HCT116 (cell line): ENCODE data around the gene KLC4. TPM values are rescaled to one million over a fixed set of nuclear protein-coding genes. Genes with fewer than 3 reads are reported as not detected.

Source experiments
- ATAC-seq: fragments of 200-7000 bp; cut with Tn5 transposase; 2 replicates; pipeline ENCODE4 v1.9.1; 2020; ENCODE audit warnings: mild to moderate bottlenecking, moderate library complexity
- BruUV-seq: library from RNA; stranded (reverse); fragments of 400-500 nt; replicated peaks from 2 replicates; lab custom pipeline; 2021; lab: Mats Ljungman, UMichigan
- CTCF ChIA-PET: fragments of 300-600 bp; sonication (Branson Sonifier 250); formaldehyde crosslinking; loops from one replicate; lab custom pipeline; 2021; ENCODE audit warnings: antibody characterized with exemption; lab: Charles Lee
- POLR2A ChIA-PET: fragments of 300-600, 350-600 bp; sonication (Branson Sonifier 250); formaldehyde crosslinking; loops from one replicate; lab custom pipeline; 2021; ENCODE audit warnings: antibody characterized with exemption; lab: Charles Lee
- RAD21 ChIA-PET, 2 experiments: fragments of 300-600 bp; sonication (Branson Sonifier 250); formaldehyde crosslinking; loops; one replicate each; lab custom pipeline; 2023; ENCODE audit warnings: low total read pairs in 2 of 2; ENCODE audit not compliant: uncharacterized antibody in 2 of 2, unreplicated experiment in 2 of 2, low non-redundant PET in 1 of 2; lab: Charles Lee
- DNase-seq: peaks from one replicate; pipeline ENCODE4 v3.0.0-alpha.2; 2010; ENCODE audit warnings: low read depth, low spot score
- H2AFZ ChIP-seq: fragments of 200-600 bp; shearing (Covaris generic), sonication (generic); 2 replicates; pipeline ENCODE4 v1.6.1; 2017; ENCODE audit warnings: low read depth, mixed run types, mixed read lengths, antibody characterized with exemption, low read length; ENCODE audit not compliant: poor library complexity, severe bottlenecking
- H3K27ac ChIP-seq: 2 replicates; pipeline ENCODE4 v1.5.1; 2012; ENCODE audit warnings: low read depth, low read length
- H3K27me3 ChIP-seq: fragments of 200-600 bp; sonication (generic); 2 replicates; pipeline ENCODE4 v1.6.1; 2016; ENCODE audit warnings: mixed run types, low read length, mixed read lengths; ENCODE audit not compliant: insufficient read depth
- H3K36me3 ChIP-seq, 2 experiments: fragments of 200-500 bp in 1 of 2; fragments of 200-600 bp in 1 of 2; sonication (Bioruptor generic) in 1 of 2; sonication (generic) in 1 of 2; 2 replicates each; pipeline versions ENCODE4 v1.5.1 to v1.6.1; 2014 to 2016; ENCODE audit warnings: low read length in 2 of 2, inconsistent platforms in 1 of 2, mixed read lengths in 1 of 2, mixed run types in 1 of 2; ENCODE audit not compliant: insufficient read depth in 2 of 2, control insufficient read depth in 1 of 2
- H3K4me1 ChIP-seq, 2 experiments: fragments of 200-600 bp in 1 of 2; sonication (generic) in 1 of 2; 2 replicates each; pipeline versions ENCODE4 v1.5.1 to v1.6.1; 2012 to 2017; ENCODE audit warnings: low read length in 2 of 2, inconsistent platforms in 1 of 2, mild to moderate bottlenecking in 1 of 2, mixed read lengths in 1 of 2, mixed run types in 1 of 2, moderate library complexity in 1 of 2; ENCODE audit not compliant: insufficient read depth in 2 of 2, control insufficient read depth in 1 of 2
- H3K4me2 ChIP-seq: fragments of 200-600 bp; sonication (generic); 2 replicates; pipeline ENCODE4 v1.6.1; 2017; ENCODE audit warnings: mixed run types, low read length, mixed read lengths
- H3K4me3 ChIP-seq, 2 experiments: fragments of 200-600 bp in 1 of 2; sonication (generic) in 1 of 2; replicated peaks in 1 of 2; 2 replicates each; pipeline ENCODE4 v1.5.1; 2011 to 2016; ENCODE audit warnings: low read length in 2 of 2, control low read depth in 1 of 2, low read depth in 1 of 2, mild to moderate bottlenecking in 1 of 2, mixed read lengths in 1 of 2, mixed run types in 1 of 2
- H3K79me2 ChIP-seq: fragments of 200-600 bp; sonication (generic); 2 replicates; pipeline ENCODE4 v1.6.1; 2017; ENCODE audit warnings: mild to moderate bottlenecking, mixed run types, low read length, moderate library complexity, mixed read lengths; ENCODE audit not compliant: insufficient read depth
- H3K9ac ChIP-seq: fragments of 200-600 bp; sonication (generic); 2 replicates; pipeline ENCODE4 v1.6.1; 2016; ENCODE audit warnings: low read length, mixed read lengths
- H3K9me2 ChIP-seq: fragments of 200-600 bp; sonication (generic), shearing (Covaris generic); 2 replicates; pipeline ENCODE4 v1.6.1; 2017; ENCODE audit warnings: mixed run types, mild to moderate bottlenecking, moderate library complexity; ENCODE audit not compliant: insufficient read depth
- H3K9me3 ChIP-seq, 2 experiments: fragments of 200-500 bp in 1 of 2; fragments of 200-600 bp in 1 of 2; sonication (Bioruptor generic) in 1 of 2; sonication (generic) in 1 of 2; 2 replicates each; pipeline ENCODE4 v1.6.1; 2014 to 2017; ENCODE audit warnings: low read length in 2 of 2, mixed read lengths in 2 of 2, inconsistent platforms in 1 of 2, low read depth in 1 of 2, mild to moderate bottlenecking in 1 of 2, mixed run types in 1 of 2, moderate library complexity in 1 of 2; ENCODE audit not compliant: control insufficient read depth in 1 of 2, insufficient read depth in 1 of 2
- H4K20me1 ChIP-seq: fragments of 200-600 bp; sonication (generic), shearing (Covaris generic); 2 replicates; pipeline ENCODE4 v1.6.1; 2017; ENCODE audit warnings: mixed run types, mild to moderate bottlenecking, moderate library complexity; ENCODE audit not compliant: insufficient read depth
- CEBPB ChIP-seq: IDR thresholded peaks from 2 replicates; pipeline ENCODE4 v1.6.1; 2012; ENCODE audit warnings: low read depth
- EGR1 ChIP-seq: IDR thresholded peaks from 2 replicates; pipeline ENCODE4 v1.6.1; 2012; ENCODE audit warnings: low read depth
- FOSL1 ChIP-seq: IDR thresholded peaks from 2 replicates; pipeline ENCODE4 v1.6.1; 2012; ENCODE audit warnings: low read depth
- JUND ChIP-seq: IDR thresholded peaks from 2 replicates; pipeline ENCODE4 v1.6.1; 2012
- RAD21 ChIP-seq: IDR thresholded peaks from 2 replicates; pipeline ENCODE4 v1.6.1; 2012; ENCODE audit warnings: low read depth, mild to moderate bottlenecking
- SIN3A ChIP-seq: IDR thresholded peaks from 2 replicates; pipeline ENCODE4 v1.6.1; 2012; ENCODE audit warnings: low read depth
- SP1 ChIP-seq: IDR thresholded peaks from 2 replicates; pipeline ENCODE4 v1.6.1; 2012; ENCODE audit warnings: low read depth
- TCF7L2 ChIP-seq: IDR thresholded peaks from 2 replicates; pipeline ENCODE4 v1.7.0; 2011; ENCODE audit warnings: borderline replicate concordance, inconsistent platforms; ENCODE audit not compliant: insufficient read depth, insufficient read length; ENCODE audit errors: extremely low read depth
- YY1 ChIP-seq: IDR thresholded peaks from 2 replicates; pipeline ENCODE4 v1.6.1; 2011; ENCODE audit warnings: low read length, low read depth, moderate library complexity, mild to moderate bottlenecking; ENCODE audit not compliant: insufficient replicate concordance; ENCODE audit errors: extremely low read depth
- ZFX ChIP-seq: fragments of 450-650 bp; IDR thresholded peaks from 2 replicates; pipeline ENCODE4 v1.6.1; 2017
- ZNF274 ChIP-seq: fragments of 200-500 bp; sonication (Bioruptor generic); IDR thresholded peaks from 2 replicates; pipeline ENCODE4 v1.6.1; 2014; ENCODE audit warnings: mild to moderate bottlenecking, low read depth, low read length, inconsistent platforms
- intact Hi-C: fragments of 100-400 bp; cut with micrococcal nuclease; formaldehyde crosslinking; loops from 2 replicates; pipeline ENCODE4 v1.10.0; 2022
- total RNA-seq: library from RNA; stranded (reverse); gene quantifications from one replicate; pipeline ENCODE4 v1.2.1, GENCODE V29; 2021; ENCODE audit not compliant: unreplicated experiment
- TF ChIP-seq, protein P1 (sequence below): IDR thresholded peaks from 2 replicates; pipeline ENCODE4 v1.6.1; 2011; ENCODE audit warnings: mild to moderate bottlenecking, low read length, moderate library complexity; ENCODE audit not compliant: insufficient replicate concordance; ENCODE audit errors: extremely low read depth

The KLC4 gene
- total RNA-seq, 1 experiment from 2014 or later = 16.2 TPM

DNA sequence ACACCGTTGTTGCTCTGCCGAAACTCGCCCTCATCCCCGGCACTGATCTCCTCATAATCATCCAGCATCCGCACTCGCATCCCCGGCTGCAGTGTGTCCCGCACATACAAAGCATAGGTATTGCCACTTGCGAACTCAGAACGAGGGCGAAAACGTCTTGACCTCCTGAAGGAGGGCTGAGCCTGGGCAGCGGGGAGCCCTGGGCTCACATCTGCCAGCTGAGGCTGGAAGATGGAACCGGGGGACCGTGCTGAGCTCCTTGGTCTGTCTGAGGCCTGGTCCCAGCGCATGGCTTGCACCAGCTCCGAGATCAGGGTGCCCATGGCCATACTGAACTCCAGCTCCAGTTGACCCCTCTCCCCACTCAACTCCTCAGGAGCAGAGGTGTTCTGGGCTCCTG is 8.4 kb upstream of the KLC4 start:
- no peak overlapping the region for H3K27ac ChIP-seq
- no peak for DNase-seq
- no TSS peak for BruUV-seq
- RAD21 ChIA-PET = no interaction called here
- H3K9me3 ChIP-seq = no peaks in the 10 kb centered on the region
- H3K79me2 ChIP-seq = peaks cover 25% of the 10 kb centered on the region
- no peak for TF ChIP-seq SIN3A
- TF ChIP-seq, protein P1, sequence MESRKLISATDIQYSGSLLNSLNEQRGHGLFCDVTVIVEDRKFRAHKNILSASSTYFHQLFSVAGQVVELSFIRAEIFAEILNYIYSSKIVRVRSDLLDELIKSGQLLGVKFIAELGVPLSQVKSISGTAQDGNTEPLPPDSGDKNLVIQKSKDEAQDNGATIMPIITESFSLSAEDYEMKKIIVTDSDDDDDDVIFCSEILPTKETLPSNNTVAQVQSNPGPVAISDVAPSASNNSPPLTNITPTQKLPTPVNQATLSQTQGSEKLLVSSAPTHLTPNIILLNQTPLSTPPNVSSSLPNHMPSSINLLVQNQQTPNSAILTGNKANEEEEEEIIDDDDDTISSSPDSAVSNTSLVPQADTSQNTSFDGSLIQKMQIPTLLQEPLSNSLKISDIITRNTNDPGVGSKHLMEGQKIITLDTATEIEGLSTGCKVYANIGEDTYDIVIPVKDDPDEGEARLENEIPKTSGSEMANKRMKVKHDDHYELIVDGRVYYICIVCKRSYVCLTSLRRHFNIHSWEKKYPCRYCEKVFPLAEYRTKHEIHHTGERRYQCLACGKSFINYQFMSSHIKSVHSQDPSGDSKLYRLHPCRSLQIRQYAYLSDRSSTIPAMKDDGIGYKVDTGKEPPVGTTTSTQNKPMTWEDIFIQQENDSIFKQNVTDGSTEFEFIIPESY = no peak
- no peak for TF ChIP-seq TCF7L2
- no peak for TF ChIP-seq CEBPB
- no peak for TF ChIP-seq ZFX
- TF ChIP-seq RAD21 = no peak
- no peak for TF ChIP-seq FOSL1
- TF ChIP-seq YY1 = no peak
- no peak for TF ChIP-seq SP1
- TF ChIP-seq EGR1 = no peak
- no peak for TF ChIP-seq ZNF274
- no peak for TF ChIP-seq JUND
- POLR2A ChIA-PET = no interaction called here
- peaks cover 6 to 21% of the 10 kb centered on the region in 2 experiments; a peak in 3 of 4 replicates for H3K4me1 ChIP-seq
- H3K9me2 ChIP-seq = no peaks in the 10 kb centered on the region
- intact Hi-C loops = no loop called here
- no peaks in the 10 kb centered on the region for H4K20me1 ChIP-seq
- CTCF ChIA-PET = no interaction called here
- no peak overlapping the region for H3K4me2 ChIP-seq
- H3K9ac ChIP-seq = no peak overlapping the region
- peaks cover 14% of the 10 kb centered on the region in 2 experiments; a peak in 3 of 4 replicates for H3K36me3 ChIP-seq
- H2AFZ ChIP-seq = no peak overlapping the region
- no peak overlapping the region for H3K4me3 ChIP-seq
- no peak for ATAC-seq
- no peaks in the 10 kb centered on the region for H3K27me3 ChIP-seq
